Panc1 (cell line): ENCODE measurements around the gene IL36G. TPM values are rescaled to one million over a fixed set of nuclear protein-coding genes. Genes with fewer than 3 reads are reported as not detected.

Source experiments
- ATAC-seq: fragments of 200-7000 bp; cut with Tn5 transposase; 2 replicates; pipeline ENCODE4 v1.9.1; 2020; ENCODE audit warnings: mild to moderate bottlenecking, moderate library complexity
- BruUV-seq: library from RNA; stranded (reverse); fragments of 400-500 nt; replicated peaks from 2 replicates; lab custom pipeline; 2021; lab: Mats Ljungman, UMichigan
- CTCF ChIA-PET: fragments of 300-600 bp; sonication (Branson Sonifier 250); formaldehyde crosslinking; loops from one replicate; lab custom pipeline; 2022; ENCODE audit warnings: antibody characterized with exemption; lab: Charles Lee
- POLR2A ChIA-PET: fragments of 300-600 bp; sonication (Branson Sonifier 250); formaldehyde crosslinking; loops from one replicate; lab custom pipeline; 2022; ENCODE audit warnings: antibody characterized with exemption; lab: Charles Lee
- DNase-seq: peaks from one replicate; pipeline ENCODE4 v3.0.0-alpha.2; 2010; ENCODE audit warnings: low read depth, low spot score
- H3K27ac ChIP-seq: 2 replicates; pipeline ENCODE4 v1.5.1; 2011; ENCODE audit warnings: mild to moderate bottlenecking, low read length, inconsistent platforms
- H3K27me3 ChIP-seq: fragments of 200-500 bp; sonication (Bioruptor generic); 2 replicates; pipeline ENCODE4 v1.6.0; 2014; ENCODE audit warnings: low read length, inconsistent platforms; ENCODE audit not compliant: control insufficient read depth, insufficient read depth
- H3K36me3 ChIP-seq: fragments of 200-500 bp; sonication (Bioruptor generic); 2 replicates; pipeline ENCODE4 v1.5.1; 2014; ENCODE audit warnings: inconsistent platforms, mild to moderate bottlenecking, low read length, moderate library complexity; ENCODE audit not compliant: control insufficient read depth, insufficient read depth
- H3K4me1 ChIP-seq: 2 replicates; pipeline ENCODE4 v1.5.1; 2011; ENCODE audit warnings: inconsistent platforms, mild to moderate bottlenecking, low read length, moderate library complexity; ENCODE audit not compliant: control insufficient read depth, insufficient read depth
- H3K4me3 ChIP-seq, 2 experiments: 2 replicates each; pipeline ENCODE4 v1.5.1; 2011 to 2012; ENCODE audit warnings: low read depth in 2 of 2, low read length in 2 of 2, mild to moderate bottlenecking in 2 of 2, inconsistent platforms in 1 of 2, moderate library complexity in 1 of 2
- H3K9me3 ChIP-seq: fragments of 200-500 bp; sonication (Bioruptor generic); 2 replicates; pipeline ENCODE4 v1.5.1; 2014; ENCODE audit warnings: low read depth, mild to moderate bottlenecking, inconsistent platforms, low read length, moderate library complexity; ENCODE audit not compliant: control insufficient read depth, insufficient read depth
- POLR2AphosphoS5 ChIP-seq: IDR thresholded peaks from 2 replicates; pipeline ENCODE4 v1.6.1; 2012; ENCODE audit warnings: mild to moderate bottlenecking, low read depth, low read length, moderate library complexity
- SIN3A ChIP-seq: IDR thresholded peaks from 2 replicates; pipeline ENCODE4 v1.6.1; 2012; ENCODE audit warnings: low read depth, mild to moderate bottlenecking, low read length, moderate library complexity, borderline replicate concordance; ENCODE audit not compliant: insufficient read depth
- TCF7L2 ChIP-seq: IDR thresholded peaks from 2 replicates; pipeline ENCODE4 v1.6.1; 2011; ENCODE audit warnings: mild to moderate bottlenecking, low read depth, low read length, inconsistent platforms
- in situ Hi-C: cut with HindIII; loops from 2 replicates; pipeline ENCODE4 v1.10.0; 2016; ENCODE audit warnings: low sequenced_read_pairs, low pct_unique_long_range_greater_than_20kb
- intact Hi-C: fragments of 100-400 bp; cut with micrococcal nuclease; formaldehyde crosslinking; loops from one replicate; pipeline ENCODE4 v1.10.0; 2022; ENCODE audit not compliant: unreplicated experiment
- total RNA-seq: library from RNA; stranded (reverse); gene quantifications from one replicate; pipeline ENCODE4 v1.2.1, GENCODE V29; 2021; ENCODE audit not compliant: unreplicated experiment
- TF ChIP-seq, protein P1 (sequence below): fragments of 450-650 bp; IDR thresholded peaks from 2 replicates; pipeline ENCODE4 v1.5.1; 2017; ENCODE audit warnings: mild to moderate bottlenecking
- TF ChIP-seq, protein P2 (sequence below), 2 experiments: IDR thresholded peaks; 2 replicates each; pipeline ENCODE4 v1.6.1; 2011 to 2012; ENCODE audit warnings: low read depth in 2 of 2, control low read depth in 1 of 2, low read length in 1 of 2, mild to moderate bottlenecking in 1 of 2, moderate library complexity in 1 of 2; ENCODE audit not compliant: insufficient read depth in 1 of 2

The IL36G gene
- total RNA-seq, 1 experiment from 2014 or later: not detected

DNA sequence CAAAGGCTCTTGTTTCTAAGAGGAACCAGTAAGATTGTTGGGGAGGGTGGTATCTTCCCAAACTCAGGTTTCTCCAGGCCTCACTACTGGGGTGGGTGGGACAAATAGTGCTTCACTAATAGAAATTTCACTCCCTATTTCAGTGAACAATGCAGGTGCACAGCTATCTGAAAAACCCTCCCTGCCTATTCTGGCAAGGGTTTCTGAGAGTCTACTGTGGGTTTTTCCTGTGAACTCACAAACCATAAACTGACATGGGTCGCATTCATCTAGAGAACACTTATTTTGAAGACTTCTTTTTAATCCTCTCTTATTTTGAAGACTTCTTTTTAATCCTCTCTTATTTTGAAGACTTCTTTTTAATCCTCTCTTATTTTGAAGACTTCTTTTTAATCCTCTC lies 31.8 kb downstream of the IL36G start:
- no peaks in the 10 kb centered on the region for H3K36me3 ChIP-seq
- in situ Hi-C loops (no loop called here), intact Hi-C loops (no loop called here)
- DNase-seq: no peak
- ATAC-seq: no peak
- H3K4me3 ChIP-seq: no peak overlapping the region
- H3K27ac ChIP-seq: no peak overlapping the region
- no peaks in the 10 kb centered on the region for H3K27me3 ChIP-seq
- TF ChIP-seq, protein P1, sequence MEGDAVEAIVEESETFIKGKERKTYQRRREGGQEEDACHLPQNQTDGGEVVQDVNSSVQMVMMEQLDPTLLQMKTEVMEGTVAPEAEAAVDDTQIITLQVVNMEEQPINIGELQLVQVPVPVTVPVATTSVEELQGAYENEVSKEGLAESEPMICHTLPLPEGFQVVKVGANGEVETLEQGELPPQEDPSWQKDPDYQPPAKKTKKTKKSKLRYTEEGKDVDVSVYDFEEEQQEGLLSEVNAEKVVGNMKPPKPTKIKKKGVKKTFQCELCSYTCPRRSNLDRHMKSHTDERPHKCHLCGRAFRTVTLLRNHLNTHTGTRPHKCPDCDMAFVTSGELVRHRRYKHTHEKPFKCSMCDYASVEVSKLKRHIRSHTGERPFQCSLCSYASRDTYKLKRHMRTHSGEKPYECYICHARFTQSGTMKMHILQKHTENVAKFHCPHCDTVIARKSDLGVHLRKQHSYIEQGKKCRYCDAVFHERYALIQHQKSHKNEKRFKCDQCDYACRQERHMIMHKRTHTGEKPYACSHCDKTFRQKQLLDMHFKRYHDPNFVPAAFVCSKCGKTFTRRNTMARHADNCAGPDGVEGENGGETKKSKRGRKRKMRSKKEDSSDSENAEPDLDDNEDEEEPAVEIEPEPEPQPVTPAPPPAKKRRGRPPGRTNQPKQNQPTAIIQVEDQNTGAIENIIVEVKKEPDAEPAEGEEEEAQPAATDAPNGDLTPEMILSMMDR: no peak
- TF ChIP-seq, protein P2, sequence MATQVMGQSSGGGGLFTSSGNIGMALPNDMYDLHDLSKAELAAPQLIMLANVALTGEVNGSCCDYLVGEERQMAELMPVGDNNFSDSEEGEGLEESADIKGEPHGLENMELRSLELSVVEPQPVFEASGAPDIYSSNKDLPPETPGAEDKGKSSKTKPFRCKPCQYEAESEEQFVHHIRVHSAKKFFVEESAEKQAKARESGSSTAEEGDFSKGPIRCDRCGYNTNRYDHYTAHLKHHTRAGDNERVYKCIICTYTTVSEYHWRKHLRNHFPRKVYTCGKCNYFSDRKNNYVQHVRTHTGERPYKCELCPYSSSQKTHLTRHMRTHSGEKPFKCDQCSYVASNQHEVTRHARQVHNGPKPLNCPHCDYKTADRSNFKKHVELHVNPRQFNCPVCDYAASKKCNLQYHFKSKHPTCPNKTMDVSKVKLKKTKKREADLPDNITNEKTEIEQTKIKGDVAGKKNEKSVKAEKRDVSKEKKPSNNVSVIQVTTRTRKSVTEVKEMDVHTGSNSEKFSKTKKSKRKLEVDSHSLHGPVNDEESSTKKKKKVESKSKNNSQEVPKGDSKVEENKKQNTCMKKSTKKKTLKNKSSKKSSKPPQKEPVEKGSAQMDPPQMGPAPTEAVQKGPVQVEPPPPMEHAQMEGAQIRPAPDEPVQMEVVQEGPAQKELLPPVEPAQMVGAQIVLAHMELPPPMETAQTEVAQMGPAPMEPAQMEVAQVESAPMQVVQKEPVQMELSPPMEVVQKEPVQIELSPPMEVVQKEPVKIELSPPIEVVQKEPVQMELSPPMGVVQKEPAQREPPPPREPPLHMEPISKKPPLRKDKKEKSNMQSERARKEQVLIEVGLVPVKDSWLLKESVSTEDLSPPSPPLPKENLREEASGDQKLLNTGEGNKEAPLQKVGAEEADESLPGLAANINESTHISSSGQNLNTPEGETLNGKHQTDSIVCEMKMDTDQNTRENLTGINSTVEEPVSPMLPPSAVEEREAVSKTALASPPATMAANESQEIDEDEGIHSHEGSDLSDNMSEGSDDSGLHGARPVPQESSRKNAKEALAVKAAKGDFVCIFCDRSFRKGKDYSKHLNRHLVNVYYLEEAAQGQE (IDR thresholded peaks at IDR 0.05; ENCODE audit: insufficient read depth in 1 of 2, low read depth in 2 of 2, low read length in 1 of 2): no peak
- no peak for TF ChIP-seq SIN3A
- TF ChIP-seq TCF7L2: no peak
- no peak for TF ChIP-seq POLR2AphosphoS5
- POLR2A ChIA-PET: no interaction called here
- H3K4me1 ChIP-seq: no peaks in the 10 kb centered on the region
- H3K9me3 ChIP-seq: no peaks in the 10 kb centered on the region
- CTCF ChIA-PET: no interaction called here
- BruUV-seq: no TSS peak

DNA sequence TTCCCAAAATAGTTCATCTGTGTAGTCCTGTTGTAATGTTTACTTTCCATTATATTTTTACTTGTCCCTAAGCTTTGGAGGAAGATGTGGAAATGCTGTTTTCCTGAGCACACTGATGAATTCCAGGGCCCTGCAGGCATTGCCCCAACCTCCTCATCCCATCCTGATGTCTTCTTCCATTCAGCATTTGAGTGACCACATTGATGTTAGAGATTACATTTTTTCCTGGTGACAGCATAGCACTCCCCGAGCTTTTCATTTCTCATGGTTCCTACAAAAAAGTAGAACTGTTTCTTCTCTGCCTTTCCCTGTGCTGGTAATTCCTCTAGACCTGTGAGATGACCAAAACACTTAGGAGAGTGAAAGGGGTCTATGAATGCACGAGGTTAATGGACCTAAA lies 32.3 kb downstream of the IL36G start:
- Histone ChIP-seq H3K36me3 (no peaks in the 10 kb centered on the region), H3K27me3 (no peaks in the 10 kb centered on the region), H3K9me3 (no peaks in the 10 kb centered on the region), H3K4me1 (no peaks in the 10 kb centered on the region), H3K27ac (no peak overlapping the region), H3K4me3 (no peak overlapping the region)
- ChIA-PET CTCF (no interaction called here), POLR2A (no interaction called here)
- intact Hi-C loops (no loop called here), in situ Hi-C loops (no loop called here)
- TF ChIP-seq SIN3A (no peak), TCF7L2 (no peak)
- TF ChIP-seq, protein P2 (IDR thresholded peaks at IDR 0.05; ENCODE audit: insufficient read depth in 1 of 2, low read depth in 2 of 2, low read length in 1 of 2): no peak
- DNase-seq (no peak), ATAC-seq (no peak)
- no TSS peak for BruUV-seq
